ENCODE results near the gene MYCN.
"Not testable (repeated sequence)": the region's sequence is repeated elsewhere in the genome, so short reads cannot be mapped to it uniquely, and the experiment has no call there.

MYCN gene

GRCh38 chr2:15908371-15908770 is 32.0 kb upstream of the MYCN start:
- DNase-seq: no peak

GRCh38 chr2:15909157-15909556 is 31.2 kb upstream of the MYCN start:
- no peak for DNase-seq

- DNase-seq: no peak
Observed at GRCh38 chr2:15909736-15910135, 30.6 kb upstream of the MYCN start.

- not testable (repeated sequence) for DNase-seq
Observed at GRCh38 chr2:15911270-15911669, 29.1 kb upstream of the MYCN start.

GRCh38 chr2:15911686-15912085 is 28.7 kb upstream of the MYCN start:
- DNase-seq: no peak

GRCh38 chr2:15912203-15912602 is 28.1 kb upstream of the MYCN start:
- no peak for DNase-seq

GRCh38 chr2:15913146-15913545 is 27.2 kb upstream of the MYCN start:
- DNase-seq: no peak

GRCh38 chr2:15914596-15915385 is 25.6 kb upstream of the MYCN start:
- no peak for DNase-seq

- not testable (repeated sequence) for DNase-seq
Observed at GRCh38 chr2:15915546-15915945, 24.8 kb upstream of the MYCN start.

GRCh38 chr2:15916336-15916735 is 24.0 kb upstream of the MYCN start:
- DNase-seq: no peak

GRCh38 chr2:15918761-15919356 is 21.5 kb upstream of the MYCN start:
- no peak for DNase-seq

GRCh38 chr2:15919716-15920434 is 20.5 kb upstream of the MYCN start:
- no peak for DNase-seq

- DNase-seq: no peak
Observed at GRCh38 chr2:15920696-15921095, 19.7 kb upstream of the MYCN start.

GRCh38 chr2:15923597-15923996 is 16.8 kb upstream of the MYCN start:
- DNase-seq: no peak

GRCh38 chr2:15925819-15926218 is 14.5 kb upstream of the MYCN start:
- no peak for DNase-seq

- DNase-seq: no peak
Observed at GRCh38 chr2:15926252-15926651, 14.1 kb upstream of the MYCN start.

- no peak for DNase-seq
Observed at GRCh38 chr2:15927551-15928218, 12.7 kb upstream of the MYCN start.

- DNase-seq: not testable (repeated sequence)
Observed at GRCh38 chr2:15929008-15929407, 11.3 kb upstream of the MYCN start.

GRCh38 chr2:15929861-15930260 is 10.5 kb upstream of the MYCN start:
- DNase-seq: no peak

- DNase-seq: no peak
Observed at GRCh38 chr2:15930589-15931318, 9.6 kb upstream of the MYCN start.

GRCh38 chr2:15931319-15931890 is 8.9 kb upstream of the MYCN start:
- DNase-seq: no peak

- no peak for DNase-seq
Observed at GRCh38 chr2:15931950-15932349, 8.4 kb upstream of the MYCN start.
